ENCODE data around the gene TESK2. TPM values are rescaled to one million over a fixed set of nuclear protein-coding genes. Genes with fewer than 3 reads are reported as not detected.
A peak's percentile ranks its signal among the peaks of the same experiment; 100 is the strongest.

Gene TESK2
- total and polyA plus RNA-seq, 7 donors, result 4.3 to 9.2 (median 7.1) TPM

GRCh38 chr1:45353685-45354084 lies 137.3 kb downstream of the TESK2 start:
- 90 to 91% methylated on average over 2 of the region's 2 CpGs for WGBS, 2 donors
- no peak for DNase-seq
- intact Hi-C loops (cut with DNase I), result no loop called here
- Histone ChIP-seq H3K4me1 (peaks cover 0 to 11% (median 9%) of the 10 kb centered on the region in 4 donors), H3K9me3 (no peaks in the 10 kb centered on the region), H3K27me3 (no peaks in the 10 kb centered on the region), H3K36me3 (no peaks in the 10 kb centered on the region), H3K4me3 (no peak overlapping the region), H3K27ac (no peak overlapping the region)
- TF ChIP-seq POLR2AphosphoS5 (IDR thresholded peaks at IDR 0.05), result no peak
- TF ChIP-seq CTCF (IDR thresholded peaks at IDR 0.05), result no peak
- no peak for TF ChIP-seq EP300 (IDR thresholded peaks at IDR 0.05)

- intact Hi-C loops (cut with DNase I), result no loop called here
- 84 to 89% methylated on average over 5 of the region's 5 CpGs for WGBS, 2 donors
- TF ChIP-seq CTCF (IDR thresholded peaks at IDR 0.05), result no peak
- no peak for TF ChIP-seq POLR2A (IDR thresholded peaks at IDR 0.05)
- TF ChIP-seq EP300 (IDR thresholded peaks at IDR 0.05), result no peak
- TF ChIP-seq POLR2AphosphoS5 (IDR thresholded peaks at IDR 0.05), result no peak
- H3K36me3 ChIP-seq, result no peaks in the 10 kb centered on the region
- H3K9me3 ChIP-seq, result no peaks in the 10 kb centered on the region
- no peak overlapping the region for H3K4me3 ChIP-seq
- H3K4me1 ChIP-seq, result peaks cover 0 to 24% (median 22%) of the 10 kb centered on the region in 4 donors
- H3K27ac ChIP-seq, result no peak overlapping the region
- H3K27me3 ChIP-seq, result no peaks in the 10 kb centered on the region
- DNase-seq, result no peak
Observed at GRCh38 chr1:45351508-45351907, 139.5 kb downstream of the TESK2 start.

- Histone ChIP-seq H3K27ac (peak overlapping the region; percentile 65 to 77 (median 72)), H3K36me3 (peaks cover 5 to 18% (median 6%) of the 10 kb centered on the region in 4 donors), H3K4me3 (no peak overlapping the region), H3K27me3 (no peaks in the 10 kb centered on the region), H3K9me3 (no peaks in the 10 kb centered on the region), H3K4me1 (peaks cover 0 to 24% (median 22%) of the 10 kb centered on the region in 4 donors)
- no peak for DNase-seq
- intact Hi-C loops (cut with DNase I), result no loop called here
- TF ChIP-seq CTCF (IDR thresholded peaks at IDR 0.05) (no peak), POLR2AphosphoS5 (IDR thresholded peaks at IDR 0.05) (peak in 2 of 4 donors; percentile 38 to 54)
- WGBS, 2 donors, result 78 to 89% methylated on average over 3 of the region's 3 CpGs
Observed at GRCh38 chr1:45348966-45349677, 141.8 kb downstream of the TESK2 start.

- H3K4me1 ChIP-seq, result peaks cover 0 to 24% (median 22%) of the 10 kb centered on the region in 4 donors
- H3K27me3 ChIP-seq, result no peaks in the 10 kb centered on the region
- H3K4me3 ChIP-seq, result no peak overlapping the region
- WGBS, 2 donors, result 71 to 76% methylated on average over 1 of the region's 1 CpG
- TF ChIP-seq POLR2AphosphoS5 (IDR thresholded peaks at IDR 0.05) (no peak), POLR2A (IDR thresholded peaks at IDR 0.05) (no peak), EP300 (IDR thresholded peaks at IDR 0.05) (no peak), CTCF (IDR thresholded peaks at IDR 0.05) (no peak)
- peak overlapping the region; percentile 65 to 77 (median 72) for H3K27ac ChIP-seq
- DNase-seq, result no peak
- intact Hi-C loops (cut with DNase I), result no loop called here
- peaks cover 11 to 23% (median 11%) of the 10 kb centered on the region in 4 donors for H3K36me3 ChIP-seq
- H3K9me3 ChIP-seq, result no peaks in the 10 kb centered on the region
Observed at GRCh38 chr1:45348609-45348965, 142.4 kb downstream of the TESK2 start.

GRCh38 chr1:45348020-45348419 lies 142.9 kb downstream of the TESK2 start:
- H3K27ac ChIP-seq, result peak overlapping the region; percentile 65 to 77 (median 72)
- no peak for TF ChIP-seq POLR2A (IDR thresholded peaks at IDR 0.05)
- TF ChIP-seq CTCF (IDR thresholded peaks at IDR 0.05), result no peak
- TF ChIP-seq EP300 (IDR thresholded peaks at IDR 0.05), result no peak
- no peak for TF ChIP-seq POLR2AphosphoS5 (IDR thresholded peaks at IDR 0.05)

More at GRCh38 chr1:45348020-45348419, 142.9 kb downstream of the TESK2 start:
- no peak overlapping the region for H3K4me3 ChIP-seq
- no peaks in the 10 kb centered on the region for H3K27me3 ChIP-seq
- no peak for DNase-seq
- H3K4me1 ChIP-seq, result peaks cover 0 to 24% (median 22%) of the 10 kb centered on the region in 4 donors
- no peaks in the 10 kb centered on the region for H3K9me3 ChIP-seq
- WGBS, 2 donors, result 97 to 99% methylated on average over 2 of the region's 2 CpGs
- intact Hi-C loops (cut with DNase I), result no loop called here
- peaks cover 16 to 29% (median 17%) of the 10 kb centered on the region in 4 donors for H3K36me3 ChIP-seq

Measured in sigmoid colon (tissue), 7 donors.